Endothelial cell of umbilical vein (primary cell): ENCODE measurements around the gene SHC1. TPM values are rescaled to one million over a fixed set of nuclear protein-coding genes. Genes with fewer than 3 reads are reported as not detected.
A peak's percentile ranks its signal among the peaks of the same experiment; 100 is the strongest.

Experiments
- BruUV-seq: library from RNA; stranded (reverse); fragments of 400-500 nt; replicated peaks from 2 replicates; lab custom pipeline; 2021; lab: Mats Ljungman, UMichigan
- CTCF ChIA-PET: fragments of 300-600, 350-600 bp; sonication (Branson Sonifier 250); formaldehyde crosslinking; loops from one replicate; lab custom pipeline; 2021; ENCODE audit warnings: antibody characterized with exemption, inconsistent platforms; lab: Charles Lee
- POLR2A ChIA-PET: fragments of 300-600, 350-600 bp; sonication (Branson Sonifier 250); formaldehyde crosslinking; loops from one replicate; lab custom pipeline; 2021; ENCODE audit warnings: antibody characterized with exemption, inconsistent platforms; lab: Charles Lee
- DNase-seq: peaks from one replicate; pipeline ENCODE4 v3.0.0-alpha.2; 2011; ENCODE audit warnings: low read depth, low spot score
- FAIRE-seq: peaks from 2 replicates; lab custom pipeline; 2011; peaks lifted over from hg19 to GRCh38; lab: Jason Lieb, UNC
- H2AFZ ChIP-seq: 2 replicates; pipeline ENCODE4 v1.6.0; 2012; ENCODE audit warnings: low read depth, low read length, control low read depth, inconsistent platforms
- H3K27ac ChIP-seq: 2 replicates; pipeline ENCODE4 v1.5.1; 2011; ENCODE audit warnings: low read depth, mild to moderate bottlenecking, control low read depth, low read length, moderate library complexity; ENCODE audit not compliant: insufficient read depth
- H3K27me3 ChIP-seq, 2 experiments: 2 replicates each; pipeline versions ENCODE4 v1.6.0 to v1.6.1; 2011; ENCODE audit warnings: low read length in 2 of 2, mixed read lengths in 1 of 2; ENCODE audit not compliant: control insufficient read depth in 2 of 2, insufficient read depth in 2 of 2
- H3K36me3 ChIP-seq, 2 experiments: 2 replicates in 1 of 2; 3 replicates in 1 of 2; pipeline ENCODE4 v1.5.1; 2011; ENCODE audit warnings: low read length in 2 of 2, mild to moderate bottlenecking in 1 of 2, moderate library complexity in 1 of 2; ENCODE audit not compliant: control insufficient read depth in 2 of 2, insufficient read depth in 2 of 2; ENCODE audit errors: extremely low read depth in 1 of 2
- H3K4me1 ChIP-seq: 3 replicates; pipeline ENCODE4 v1.5.1; 2011; ENCODE audit warnings: mild to moderate bottlenecking, low read length; ENCODE audit not compliant: control insufficient read depth, insufficient read depth; ENCODE audit errors: extremely low read depth
- H3K4me2 ChIP-seq: 2 replicates; pipeline ENCODE4 v1.6.1; 2011; ENCODE audit warnings: low read length, control low read depth, mixed read lengths; ENCODE audit not compliant: insufficient read depth
- H3K4me3 ChIP-seq, 3 experiments: fragments of 200-600 bp in 1 of 3; sonication (generic), shearing (Covaris generic) in 1 of 3; replicated peaks in 1 of 3; 2 replicates each; pipeline ENCODE4 v1.5.1; 2011 to 2016; ENCODE audit warnings: control low read depth in 3 of 3, low read length in 3 of 3, mild to moderate bottlenecking in 2 of 3, inconsistent platforms in 1 of 3, low read depth in 1 of 3, moderate library complexity in 1 of 3; ENCODE audit not compliant: insufficient read depth in 1 of 3
- H3K79me2 ChIP-seq: 2 replicates; pipeline ENCODE4 v1.6.0; 2012; ENCODE audit warnings: low read length, inconsistent platforms; ENCODE audit not compliant: control insufficient read depth, insufficient read depth
- H3K9ac ChIP-seq: replicated peaks from 2 replicates; pipeline ENCODE3; 2011; ENCODE audit warnings: low read length, control low read depth; ENCODE audit not compliant: insufficient read depth; ENCODE audit errors: extremely low read depth
- H3K9me1 ChIP-seq: replicated peaks from 3 replicates; pipeline ENCODE4 v1.6.0; 2011; ENCODE audit warnings: mild to moderate bottlenecking, low read length; ENCODE audit not compliant: control insufficient read depth, insufficient read depth; ENCODE audit errors: extremely low read depth
- H3K9me3 ChIP-seq: replicated peaks from 2 replicates; pipeline ENCODE4 v1.5.1; 2012; ENCODE audit warnings: low read length, inconsistent platforms; ENCODE audit not compliant: control insufficient read depth, insufficient read depth
- H4K20me1 ChIP-seq: replicated peaks from 2 replicates; pipeline ENCODE3; 2011; ENCODE audit warnings: mild to moderate bottlenecking, low read length; ENCODE audit not compliant: control insufficient read depth, insufficient read depth; ENCODE audit errors: extremely low read depth
- EZH2 ChIP-seq: IDR thresholded peaks from 2 replicates; pipeline ENCODE4 v1.6.1; 2012; ENCODE audit warnings: borderline replicate concordance, low read depth, mild to moderate bottlenecking, moderate library complexity, low read length, inconsistent platforms; ENCODE audit not compliant: severe bottlenecking
- FOS ChIP-seq: IDR thresholded peaks from 2 replicates; pipeline ENCODE4 v1.6.1; 2011; ENCODE audit warnings: mild to moderate bottlenecking, low read length, moderate library complexity, borderline replicate concordance; ENCODE audit not compliant: insufficient read depth
- GATA2 ChIP-seq: IDR thresholded peaks from 2 replicates; pipeline ENCODE4 v1.7.0; 2011; ENCODE audit warnings: low read depth, mild to moderate bottlenecking, moderate library complexity, mixed read lengths, low read length; ENCODE audit not compliant: insufficient read length, insufficient read depth
- JUN ChIP-seq: IDR thresholded peaks from 2 replicates; pipeline ENCODE4 v1.6.1; 2011; ENCODE audit warnings: borderline replicate concordance, low read depth; ENCODE audit not compliant: insufficient read length, insufficient read depth
- MAX ChIP-seq: IDR thresholded peaks from 2 replicates; pipeline ENCODE4 v1.6.1; 2011; ENCODE audit not compliant: insufficient read depth, insufficient read length
- MYC ChIP-seq: IDR thresholded peaks from one replicate; pipeline ENCODE4 v1.6.1; 2011; ENCODE audit warnings: mild to moderate bottlenecking, low read depth, low read length
- POLR2A ChIP-seq: IDR thresholded peaks from 2 replicates; pipeline ENCODE4 v1.6.1; 2012; ENCODE audit warnings: low read depth, mild to moderate bottlenecking, control low read depth, low read length
- POLR2AphosphoS5 ChIP-seq: IDR thresholded peaks from 2 replicates; pipeline ENCODE4 v1.6.1; 2012; ENCODE audit warnings: low read depth, mild to moderate bottlenecking, control low read depth, low read length, moderate library complexity; ENCODE audit not compliant: insufficient read depth
- dilution Hi-C: fragments of 300-500 bp; cut with MboI; formaldehyde crosslinking; loops from one replicate; pipeline ENCODE4 v1.15.0; 2019; ENCODE audit warnings: low sequenced_read_pairs; ENCODE audit not compliant: extremely low pct_ligation_motif_present
- intact Hi-C: fragments of 100-400 bp; cut with micrococcal nuclease; formaldehyde crosslinking; loops from one replicate; pipeline ENCODE4 v1.10.0; 2022
- polyA plus RNA-seq, 4 experiments: library from polyadenylated mRNA; depleted of rRNA in 3 of 4; stranded (reverse) in 3 of 4; unstranded in 1 of 4; fragments of >200 nt; gene quantifications; 2 replicates each; pipeline versions ENCODE4 v1.2.1 to v1.2.3, GENCODE V29; 2011 to 2012; ENCODE audit warnings: missing spikeins in 1 of 4
- total RNA-seq: library from RNA; stranded (reverse); gene quantifications from 2 replicates; pipeline ENCODE4 v1.2.3, GENCODE V29; 2021
- TF ChIP-seq, protein P1 (sequence below), 2 donors: IDR thresholded peaks; 1 replicate in 1 of 2; 2 replicates in 1 of 2; pipeline ENCODE4 v1.5.1; 2011; ENCODE audit warnings: low read length in 2 of 2, mild to moderate bottlenecking in 2 of 2, moderate library complexity in 2 of 2, control low read depth in 1 of 2, inconsistent platforms in 1 of 2, low read depth in 1 of 2; ENCODE audit not compliant: insufficient read depth in 1 of 2; ENCODE audit errors: extremely low read depth in 1 of 2

SHC1 gene
- total and polyA plus RNA-seq, 2 donors (not counting 3 experiments of a cell fraction or from before 2014, with no cell fraction given), result 316 to 324 TPM

DNA sequence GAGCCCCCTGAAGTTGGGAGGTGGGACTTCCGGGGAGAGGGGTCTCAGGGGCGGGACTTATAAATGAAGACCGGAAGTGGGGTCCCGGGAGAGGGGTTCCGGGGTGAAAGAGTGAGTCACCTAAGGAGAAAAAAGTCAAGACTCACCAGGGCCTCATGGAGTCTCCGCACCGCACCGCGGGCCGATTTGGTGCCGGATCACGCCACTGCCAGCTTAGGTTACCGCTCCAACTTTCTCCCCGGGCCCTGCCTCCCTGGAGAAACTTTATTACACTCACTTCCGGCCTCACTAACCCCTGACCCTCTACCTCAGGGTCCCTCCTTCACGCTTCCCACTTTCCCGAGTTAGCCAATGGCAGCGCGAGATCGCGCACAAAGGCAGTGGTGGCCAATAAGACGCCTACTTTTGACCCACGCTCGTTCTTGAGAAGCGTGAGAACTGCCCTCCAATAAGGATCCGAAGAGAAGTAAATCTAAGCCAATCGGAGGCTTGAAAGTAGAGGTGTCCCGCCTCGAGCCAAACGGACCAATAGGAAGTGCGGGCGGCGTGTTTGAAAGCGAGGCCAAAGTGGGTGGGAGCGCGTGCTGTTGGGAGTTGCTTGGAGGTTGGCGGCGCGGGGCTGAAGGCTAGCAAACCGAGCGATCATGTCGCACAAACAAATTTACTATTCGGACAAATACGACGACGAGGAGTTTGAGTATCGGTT is 3.7 kb upstream of the SHC1 start, which contains the start of gene CKS1B:
Gene CKS1B (plus strand): TSS at position 580 of the 706 bp plus-strand sequence. CDS start 65 bp downstream, at position 645.
- Histone ChIP-seq H3K4me3 (peak within 1 kb of the TSS; percentile 64 to 88 (median 87)), H3K9ac (peak within 1 kb of the TSS; percentile 92), H3K27ac (peak within 1 kb of the TSS; percentile 99), H3K4me1 (peaks cover 36% of the 10 kb centered on the region), H3K27me3 (no peaks in the 10 kb centered on the region), H4K20me1 (no peaks in the 10 kb centered on the region), H3K9me3 (no peaks in the 10 kb centered on the region), H3K9me1 (no peaks in the 10 kb centered on the region), H2AFZ (peak within 1 kb of the TSS; percentile 20), H3K79me2 (peaks cover 51% of the 10 kb centered on the region), H3K36me3 (no peaks in the 10 kb centered on the region), H3K4me2 (peak within 1 kb of the TSS; percentile 94)
- intact Hi-C loops (loop anchor here (1.0 to 10.0 kb wide), 6 partner anchors 9 to 489 kb away; partner anchors contain the start of genes EFNA1, FLAD1 and PYGO2), dilution Hi-C loops (no loop called here)
- DNase-seq (peak; percentile 100), FAIRE-seq (peak; percentile 98)
- peak; percentile 60 for TF ChIP-seq POLR2A
- TF ChIP-seq MYC, result no peak
- TF ChIP-seq GATA2, result no peak
- TF ChIP-seq FOS, result peak; percentile 46
- TF ChIP-seq JUN, result no peak
- TF ChIP-seq, protein P1, sequence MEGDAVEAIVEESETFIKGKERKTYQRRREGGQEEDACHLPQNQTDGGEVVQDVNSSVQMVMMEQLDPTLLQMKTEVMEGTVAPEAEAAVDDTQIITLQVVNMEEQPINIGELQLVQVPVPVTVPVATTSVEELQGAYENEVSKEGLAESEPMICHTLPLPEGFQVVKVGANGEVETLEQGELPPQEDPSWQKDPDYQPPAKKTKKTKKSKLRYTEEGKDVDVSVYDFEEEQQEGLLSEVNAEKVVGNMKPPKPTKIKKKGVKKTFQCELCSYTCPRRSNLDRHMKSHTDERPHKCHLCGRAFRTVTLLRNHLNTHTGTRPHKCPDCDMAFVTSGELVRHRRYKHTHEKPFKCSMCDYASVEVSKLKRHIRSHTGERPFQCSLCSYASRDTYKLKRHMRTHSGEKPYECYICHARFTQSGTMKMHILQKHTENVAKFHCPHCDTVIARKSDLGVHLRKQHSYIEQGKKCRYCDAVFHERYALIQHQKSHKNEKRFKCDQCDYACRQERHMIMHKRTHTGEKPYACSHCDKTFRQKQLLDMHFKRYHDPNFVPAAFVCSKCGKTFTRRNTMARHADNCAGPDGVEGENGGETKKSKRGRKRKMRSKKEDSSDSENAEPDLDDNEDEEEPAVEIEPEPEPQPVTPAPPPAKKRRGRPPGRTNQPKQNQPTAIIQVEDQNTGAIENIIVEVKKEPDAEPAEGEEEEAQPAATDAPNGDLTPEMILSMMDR (IDR thresholded peaks at IDR 0.05; ENCODE audit: extremely low read depth in 1 of 2, insufficient read depth in 1 of 2, low read depth in 1 of 2, low read length in 2 of 2), result no peak
- TF ChIP-seq POLR2AphosphoS5, result no peak
- peak; percentile 86 for TF ChIP-seq MAX
- TF ChIP-seq EZH2, result no peak
- no TSS peak for BruUV-seq
- POLR2A ChIA-PET, result interaction anchor here (0.7 to 2.7 kb wide), 4 partner anchors 9 to 22 kb away, joined by 3 to 24 read pairs (median 4); partner anchors contain the start of genes FLAD1 and PYGO2
- CTCF ChIA-PET, result interaction anchor here (0.7 to 8.5 kb wide), 17 partner anchors 9 to 415 kb away, joined by 3 to 81 read pairs (median 6); partner anchors contain the start of genes FLAD1, LENEP, PBXIP1 and PYGO2
